GM18858 (cell line): Measurements from ENCODE around the gene COL9A3.
A peak's percentile ranks its signal among the peaks of the same experiment; 100 is the strongest.

ENCODE experiments used
- ATAC-seq: cut with Tn5 transposase; IDR thresholded peaks from one replicate; pipeline ENCODE4 v1.9.1; 2021; ENCODE audit not compliant: unreplicated experiment

The COL9A3 gene

DNA sequence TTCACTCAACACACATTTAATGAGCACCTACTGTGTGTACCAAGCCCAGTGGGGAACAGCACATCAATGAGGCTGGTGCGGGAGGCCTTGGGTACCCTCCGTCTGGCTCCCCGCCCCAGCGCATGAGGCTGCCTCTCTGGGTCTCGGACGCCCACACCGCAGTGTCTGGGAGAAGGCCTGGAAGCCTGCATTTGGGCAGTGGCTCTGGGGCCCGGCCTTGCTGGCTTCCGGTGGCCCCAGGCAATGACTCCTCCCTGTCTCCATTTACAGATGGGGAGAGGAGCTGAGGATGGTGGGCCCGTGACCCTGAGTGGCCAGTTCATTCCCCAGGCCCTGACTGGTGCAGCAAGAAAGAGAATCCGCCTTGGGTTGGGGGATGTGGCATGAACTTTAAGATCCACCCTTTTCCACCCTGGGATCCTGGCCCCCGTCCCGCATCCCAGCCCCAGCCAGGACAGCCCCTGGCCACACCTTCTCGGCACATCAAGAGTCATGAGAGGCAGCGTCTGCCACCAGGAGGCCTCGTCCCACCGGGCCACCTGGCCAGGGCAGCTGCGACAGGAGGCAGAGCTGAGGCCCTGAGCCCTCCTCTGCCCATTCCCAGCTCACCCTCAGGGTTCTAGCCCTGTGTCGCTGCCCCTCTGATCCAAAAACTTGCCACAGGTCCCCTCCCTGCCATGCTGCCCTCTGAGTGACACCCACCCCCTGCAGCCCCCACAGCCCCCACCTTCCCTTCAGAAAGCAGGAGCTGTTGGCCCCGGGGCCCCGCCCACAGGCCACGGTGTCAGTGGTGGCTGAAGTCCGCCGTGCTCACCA lies 38.0 kb upstream of the COL9A3 start:
- ATAC-seq: no peak

DNA sequence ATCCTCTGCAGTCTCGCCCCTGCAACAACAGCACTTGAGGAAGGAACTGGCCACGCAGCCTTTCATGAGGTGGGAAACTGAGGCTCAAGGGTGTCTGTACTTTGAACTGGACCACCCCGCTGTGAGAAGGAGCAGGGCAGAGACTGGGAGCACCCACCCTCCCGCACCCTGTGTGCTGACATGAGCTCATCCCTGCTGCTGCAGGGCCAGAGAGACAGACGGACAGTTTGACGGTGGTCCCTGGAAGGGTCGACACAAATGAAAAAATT lies 37.5 kb upstream of the COL9A3 start:
- ATAC-seq: no peak

DNA sequence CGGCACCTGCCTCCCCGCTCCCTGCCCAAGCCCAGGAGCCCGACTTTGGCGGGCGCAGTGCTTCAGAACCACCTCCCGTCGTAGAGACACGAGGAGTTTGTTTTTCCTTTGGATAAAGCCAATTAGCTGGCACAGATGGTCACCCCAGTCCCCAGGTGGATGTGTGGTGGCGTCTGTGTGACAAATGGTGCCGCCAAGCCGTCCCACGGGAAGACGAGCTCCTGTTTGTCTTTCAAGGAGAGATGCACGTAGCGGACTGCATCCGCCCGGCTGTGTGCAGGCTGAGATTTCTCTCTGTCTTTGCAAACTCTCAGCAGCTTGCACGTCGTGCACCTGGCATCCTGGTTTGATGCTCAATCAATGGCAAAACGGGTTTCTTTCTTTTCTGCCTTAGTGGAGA lies 36.6 kb upstream of the COL9A3 start:
- ATAC-seq: no peak

DNA sequence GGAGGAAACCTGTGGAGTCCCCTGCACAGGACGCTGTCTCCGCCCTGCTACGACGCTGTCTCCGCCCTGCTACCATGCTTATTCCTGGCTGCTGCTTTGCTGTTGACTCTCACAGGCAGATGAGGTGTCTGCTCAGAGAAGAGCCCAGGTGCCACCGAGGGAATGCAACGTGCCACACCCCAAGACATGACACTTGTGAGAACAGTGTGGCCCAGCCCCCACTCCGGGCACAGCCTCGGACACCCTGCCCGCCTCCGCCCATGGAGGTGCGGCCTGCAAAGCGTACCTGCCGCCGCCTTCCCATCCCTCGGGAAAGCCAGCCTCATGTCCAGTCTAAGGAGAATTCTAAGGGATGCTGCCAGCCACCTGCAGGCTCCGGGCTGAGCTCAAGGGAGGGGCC lies 36.2 kb upstream of the COL9A3 start:
- no peak for ATAC-seq

DNA sequence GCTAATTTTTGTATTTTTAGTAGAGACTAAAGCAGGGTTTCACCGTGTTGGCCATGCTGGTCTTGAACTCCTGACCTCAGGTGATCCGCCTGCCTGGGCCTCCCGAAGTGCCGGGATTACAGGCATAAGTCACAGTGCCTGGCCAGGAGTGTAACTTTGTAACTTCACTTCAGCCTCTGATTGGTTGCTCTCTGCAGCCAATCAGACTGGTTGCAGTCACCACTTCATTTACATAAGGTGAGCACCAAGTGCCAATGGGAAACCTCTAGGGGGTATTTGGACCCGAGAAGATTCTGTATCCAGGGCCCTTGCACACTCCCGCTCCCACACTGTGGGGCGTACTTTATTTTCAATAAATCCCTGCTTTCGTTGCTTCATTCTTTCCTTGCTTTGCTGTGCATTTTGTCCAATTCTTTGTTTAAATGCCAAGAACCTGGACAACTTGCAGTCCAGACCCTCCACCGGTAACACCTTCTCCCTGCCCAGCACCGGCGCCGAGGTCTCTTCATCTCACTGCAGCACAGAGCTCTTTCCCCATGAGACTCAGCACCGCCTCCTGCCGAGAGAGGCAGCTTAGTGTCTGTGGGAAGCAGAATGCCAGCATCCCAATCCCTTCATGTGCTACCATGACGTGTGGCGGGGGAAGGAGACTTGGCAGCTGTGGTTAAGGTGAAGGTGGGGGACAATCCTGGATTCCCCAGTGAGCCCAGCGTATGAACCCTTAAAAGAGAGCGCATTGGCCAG lies 34.5 kb upstream of the COL9A3 start:
- ATAC-seq: no peak

DNA sequence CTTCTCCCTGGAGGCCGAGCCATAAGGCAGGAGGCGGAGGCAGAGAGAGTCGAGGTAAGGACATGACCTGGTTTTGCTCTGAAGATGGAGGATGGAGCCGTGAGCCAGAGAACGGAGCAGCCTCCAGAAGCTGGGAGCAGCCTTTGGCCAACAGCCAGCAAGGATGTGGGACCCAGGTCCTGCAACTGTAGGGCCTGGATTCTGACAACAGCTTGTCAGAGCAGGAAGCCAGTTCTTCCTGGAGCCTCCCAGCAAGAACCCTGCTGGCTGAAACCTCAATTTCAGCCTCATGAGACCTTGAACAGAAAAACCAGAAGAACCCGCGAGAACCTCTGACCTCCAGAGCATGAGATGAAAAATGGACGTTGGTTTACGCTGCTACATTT lies 34.0 kb upstream of the COL9A3 start:
- ATAC-seq: no peak

DNA sequence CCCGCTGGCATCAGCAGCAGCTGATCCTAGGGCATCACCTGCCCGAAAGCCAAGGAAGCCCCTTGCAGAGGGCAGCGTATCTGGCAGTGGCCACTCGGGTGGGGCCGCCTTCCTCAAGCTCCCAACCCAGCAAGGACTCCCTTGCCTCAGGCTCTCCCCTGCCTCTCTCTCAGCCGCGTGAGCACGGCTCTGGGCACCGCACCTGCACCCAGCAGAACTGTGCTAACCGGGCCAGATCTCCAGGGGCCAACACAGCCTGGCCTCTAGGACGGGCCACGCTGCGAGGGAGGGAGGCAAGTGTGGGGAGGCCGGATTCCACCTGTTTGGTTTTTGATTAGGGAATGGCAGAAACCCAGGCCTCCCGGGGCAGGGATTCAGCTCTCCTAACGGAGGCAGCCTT lies 32.4 kb upstream of the COL9A3 start:
- no peak for ATAC-seq

DNA sequence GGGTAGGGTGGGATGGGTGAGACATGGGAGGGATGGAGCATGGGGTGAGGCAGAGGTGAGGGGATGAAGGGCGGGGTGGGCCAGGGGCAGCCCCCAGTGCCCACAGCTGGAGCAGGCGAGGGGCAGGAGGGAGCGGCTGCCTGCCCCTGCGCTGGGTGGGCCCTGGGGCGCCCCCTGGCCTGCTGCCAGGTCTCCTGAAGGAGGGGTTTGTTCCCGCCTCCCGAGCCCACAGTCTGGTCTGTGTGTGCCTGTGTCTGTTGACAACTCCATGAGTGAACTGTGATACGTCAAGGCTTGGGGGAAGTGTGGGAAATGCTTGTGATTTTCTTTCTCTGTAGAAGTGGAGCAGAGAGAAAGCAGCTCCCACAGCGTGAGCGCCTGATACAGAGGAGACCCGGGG lies 31.5 kb upstream of the COL9A3 start:
- ATAC-seq: no peak

DNA sequence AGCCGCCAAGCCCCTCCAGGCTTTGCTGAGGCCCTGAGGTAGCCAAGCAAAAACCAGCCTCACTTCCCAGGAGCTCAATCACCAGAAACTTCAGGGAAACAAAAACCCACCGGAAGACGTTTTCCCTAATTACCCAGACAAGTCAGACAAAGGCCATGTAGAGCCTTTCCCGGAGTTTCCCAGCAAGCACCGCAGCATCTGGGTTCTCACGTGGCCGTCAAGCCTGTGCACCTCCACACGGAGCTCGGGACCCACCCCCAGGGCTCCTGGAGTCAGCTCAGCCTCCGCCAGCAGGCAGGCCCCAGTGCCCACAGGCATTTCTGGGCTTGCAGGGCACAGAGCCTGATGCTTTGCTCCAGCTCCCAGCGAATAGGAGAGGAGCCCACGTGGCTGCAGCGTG lies 30.7 kb upstream of the COL9A3 start:
- no peak for ATAC-seq

DNA sequence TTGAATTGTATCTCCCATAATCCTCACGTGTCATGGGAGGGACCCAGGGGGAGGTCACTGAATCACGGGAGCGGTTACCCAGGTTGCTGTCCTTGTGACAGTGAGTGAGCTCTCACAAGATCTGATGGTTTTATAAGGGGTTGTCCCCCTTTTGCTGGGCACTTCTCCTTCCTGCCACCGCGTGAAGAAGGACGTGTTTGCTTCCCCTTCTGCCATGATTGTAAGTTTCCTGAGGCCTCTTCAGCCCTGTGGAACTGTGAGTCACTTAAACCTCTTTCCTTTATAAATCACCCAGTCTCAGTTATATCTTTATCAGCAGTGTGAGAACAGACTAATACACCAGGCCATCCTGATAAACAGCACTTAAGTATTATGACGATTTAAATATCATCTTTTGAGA lies 29.5 kb upstream of the COL9A3 start:
- no peak for ATAC-seq

DNA sequence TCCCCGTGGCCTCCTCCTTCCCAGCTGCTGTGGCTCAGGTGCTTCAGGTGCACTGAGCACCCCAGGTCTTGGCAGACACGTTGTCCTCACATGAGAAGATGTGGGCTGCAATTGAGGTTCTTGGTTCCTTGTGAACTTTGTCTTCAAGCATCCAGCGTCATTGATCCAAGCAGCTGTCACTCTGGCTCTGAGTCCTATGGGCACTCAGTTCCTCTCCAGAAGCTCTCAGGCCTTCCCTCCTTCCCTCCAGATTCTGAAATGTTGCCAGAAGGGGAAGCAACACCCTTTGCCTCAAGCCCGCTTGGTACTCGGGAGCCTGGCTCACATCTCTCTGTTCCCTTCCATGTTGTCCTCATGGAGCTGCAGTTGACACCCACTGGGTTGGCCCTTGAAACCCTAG lies 29.0 kb upstream of the COL9A3 start:
- no peak for ATAC-seq

DNA sequence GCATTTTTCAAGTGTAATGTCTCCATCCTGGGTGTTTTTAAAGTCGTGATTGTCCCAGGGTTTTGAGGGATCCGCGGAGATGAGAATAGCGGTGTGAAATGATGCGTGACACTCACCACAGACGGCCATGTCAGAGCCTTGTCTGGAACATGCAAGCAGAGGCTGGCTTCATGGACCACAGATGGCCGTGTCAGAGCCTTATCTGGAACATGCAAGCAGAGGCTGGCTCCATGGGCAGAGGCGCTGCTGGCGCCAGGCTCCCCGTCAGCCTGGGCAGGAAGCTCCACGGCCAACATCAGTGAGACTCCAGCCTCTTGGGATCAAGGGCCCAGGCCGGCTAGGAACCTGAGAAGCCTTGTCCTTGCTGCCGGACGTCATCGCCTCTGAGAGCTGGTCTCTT lies 28.2 kb upstream of the COL9A3 start:
- no peak for ATAC-seq

DNA sequence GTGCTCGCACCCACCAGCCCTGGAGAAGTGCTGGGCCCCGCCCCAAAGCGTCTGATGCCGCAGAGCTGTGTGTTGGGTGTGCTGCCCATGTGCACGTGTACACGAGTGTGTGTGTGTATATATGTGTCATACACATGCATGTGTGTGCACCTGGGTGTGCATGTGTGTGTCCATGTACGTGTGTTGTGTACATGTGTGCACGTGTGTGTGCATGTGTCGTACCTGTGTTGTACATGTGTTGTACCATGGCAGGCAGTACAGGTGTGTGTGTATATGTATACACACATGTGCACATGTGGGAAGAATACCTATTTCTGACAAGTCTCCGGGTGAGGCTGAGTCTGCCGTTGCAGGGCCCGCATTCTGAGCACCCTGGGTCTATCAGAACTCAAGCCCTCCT lies 26.8 kb upstream of the COL9A3 start:
- no peak for ATAC-seq

DNA sequence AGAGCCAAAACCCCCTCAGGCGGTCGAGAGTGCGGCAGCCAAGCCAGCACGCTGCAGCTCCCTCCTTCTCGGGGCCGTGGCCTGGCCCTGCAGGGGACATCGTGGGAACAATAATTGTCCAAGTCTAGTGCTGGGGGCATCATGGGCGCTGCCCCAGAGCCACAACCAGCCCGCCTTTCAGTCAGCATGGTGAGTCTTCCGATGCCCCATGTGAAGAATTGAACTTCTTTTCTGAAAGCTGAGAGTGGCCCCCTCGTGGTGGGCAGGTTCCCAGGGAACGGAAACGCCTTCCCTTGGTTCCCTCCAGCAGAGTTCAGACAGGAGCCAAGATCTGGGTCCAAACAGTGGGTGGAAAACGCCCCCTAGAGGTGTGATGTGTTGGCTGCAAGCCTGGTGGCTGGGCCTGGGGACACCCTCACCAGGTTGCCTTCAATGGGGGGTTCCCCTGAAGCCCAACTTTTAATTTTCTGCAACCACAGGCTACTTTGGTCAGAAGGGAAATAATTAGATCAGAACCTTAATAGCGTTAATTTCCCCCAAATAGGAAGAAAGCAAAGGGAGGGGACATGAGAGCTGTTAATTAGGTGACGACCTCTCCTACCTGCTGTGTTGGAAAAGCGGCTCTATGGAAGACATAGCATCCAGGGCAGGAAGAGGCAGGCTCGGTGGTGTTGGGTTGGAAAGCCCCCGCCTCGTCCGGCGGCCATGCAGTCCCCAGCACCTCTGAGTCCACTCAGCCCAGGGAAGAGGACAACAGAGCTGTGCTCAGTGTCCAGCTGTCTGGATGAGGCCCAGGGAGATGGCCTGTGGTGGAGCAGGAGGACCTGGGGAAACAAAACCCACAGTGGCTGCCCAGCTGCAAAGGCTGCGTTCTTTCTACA lies 25.3 kb upstream of the COL9A3 start:
- ATAC-seq: no peak

DNA sequence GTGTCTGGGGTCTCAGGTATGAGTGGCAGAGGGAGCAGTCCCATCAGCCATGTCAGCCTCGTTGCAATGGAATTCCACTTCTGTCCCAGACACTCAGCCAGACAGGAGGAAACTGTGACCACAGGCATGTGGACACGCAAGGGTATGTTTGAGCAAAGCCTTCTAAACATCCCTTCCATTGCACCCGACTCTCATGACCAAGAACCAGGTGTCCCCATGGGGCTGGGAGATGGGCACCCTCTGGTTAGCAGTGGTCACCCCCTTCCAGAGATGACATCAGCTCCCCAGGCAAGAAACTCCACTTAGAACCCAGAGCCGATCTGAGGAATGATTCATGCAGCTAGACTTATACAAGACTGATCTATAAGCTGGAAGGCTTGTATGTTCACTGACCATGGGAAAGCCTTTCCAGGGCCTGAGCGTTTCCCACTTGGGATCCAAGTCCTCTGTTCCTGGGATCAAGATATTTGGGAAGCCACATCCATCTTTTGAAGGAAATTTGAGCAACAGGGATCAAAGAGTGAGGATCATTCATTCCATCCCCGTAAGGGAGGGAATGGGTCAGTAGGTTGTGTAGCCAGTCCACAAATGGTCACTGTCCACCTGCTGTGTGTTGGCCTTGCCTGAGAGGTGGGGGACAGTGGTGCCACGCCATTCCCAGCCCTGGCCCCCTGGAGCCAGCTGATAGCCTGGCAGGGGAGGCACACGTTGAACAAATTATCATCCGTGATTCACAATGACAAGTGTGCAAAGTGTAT lies 24.5 kb upstream of the COL9A3 start:
- no peak for ATAC-seq

DNA sequence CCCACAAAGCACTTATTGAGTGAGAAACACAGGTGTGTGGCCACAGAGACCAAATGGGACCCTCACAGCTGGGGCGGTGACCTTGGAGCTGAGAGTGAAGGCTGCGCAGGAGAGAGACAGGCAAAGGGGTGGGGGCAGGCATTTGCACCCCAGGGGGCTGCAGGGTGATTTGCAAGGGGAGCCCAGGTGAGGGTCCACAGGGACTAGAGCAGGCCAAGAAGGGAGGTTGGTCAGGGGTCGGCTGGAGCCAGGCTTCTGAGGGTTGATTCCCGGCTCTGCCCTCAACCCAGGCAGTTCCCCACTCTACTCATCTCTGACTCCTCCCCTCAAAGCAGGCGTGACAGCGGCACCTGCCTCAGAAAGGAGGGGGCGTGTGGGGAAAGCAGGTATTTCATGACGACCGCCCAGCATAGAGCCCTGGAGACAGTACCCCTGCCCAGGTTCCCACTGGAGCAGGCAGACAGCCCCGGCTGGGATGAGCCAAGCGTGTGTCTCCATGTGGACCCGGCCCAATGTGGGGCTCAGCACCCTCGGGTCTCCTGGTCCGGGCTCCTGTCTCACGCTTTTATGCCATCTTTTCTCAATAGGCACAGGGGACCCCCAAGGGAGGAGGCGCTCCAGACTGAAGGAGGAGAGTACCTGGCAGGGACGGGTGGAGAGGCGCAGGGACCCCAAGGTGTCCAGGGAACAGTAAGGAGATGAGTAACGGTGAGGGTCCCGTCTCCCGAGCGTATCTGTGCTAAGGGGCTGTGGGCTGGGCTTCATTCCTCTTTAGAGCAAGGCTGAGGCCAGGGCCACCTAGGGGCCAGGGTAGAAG lies 23.7 kb upstream of the COL9A3 start:
- no peak for ATAC-seq

DNA sequence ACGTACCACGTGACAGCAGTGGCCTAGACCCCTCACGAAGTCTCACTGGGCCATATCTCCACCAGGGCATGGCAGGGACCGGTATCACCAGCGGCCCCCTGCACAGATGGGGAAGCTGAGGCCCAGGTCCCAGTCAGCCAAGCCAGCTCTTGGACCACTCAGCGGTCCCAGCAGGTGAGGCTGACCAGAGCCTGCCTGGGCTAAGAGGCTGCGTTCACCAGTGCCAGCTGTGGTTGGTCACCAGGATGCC lies 23.2 kb upstream of the COL9A3 start:
- no peak for ATAC-seq

DNA sequence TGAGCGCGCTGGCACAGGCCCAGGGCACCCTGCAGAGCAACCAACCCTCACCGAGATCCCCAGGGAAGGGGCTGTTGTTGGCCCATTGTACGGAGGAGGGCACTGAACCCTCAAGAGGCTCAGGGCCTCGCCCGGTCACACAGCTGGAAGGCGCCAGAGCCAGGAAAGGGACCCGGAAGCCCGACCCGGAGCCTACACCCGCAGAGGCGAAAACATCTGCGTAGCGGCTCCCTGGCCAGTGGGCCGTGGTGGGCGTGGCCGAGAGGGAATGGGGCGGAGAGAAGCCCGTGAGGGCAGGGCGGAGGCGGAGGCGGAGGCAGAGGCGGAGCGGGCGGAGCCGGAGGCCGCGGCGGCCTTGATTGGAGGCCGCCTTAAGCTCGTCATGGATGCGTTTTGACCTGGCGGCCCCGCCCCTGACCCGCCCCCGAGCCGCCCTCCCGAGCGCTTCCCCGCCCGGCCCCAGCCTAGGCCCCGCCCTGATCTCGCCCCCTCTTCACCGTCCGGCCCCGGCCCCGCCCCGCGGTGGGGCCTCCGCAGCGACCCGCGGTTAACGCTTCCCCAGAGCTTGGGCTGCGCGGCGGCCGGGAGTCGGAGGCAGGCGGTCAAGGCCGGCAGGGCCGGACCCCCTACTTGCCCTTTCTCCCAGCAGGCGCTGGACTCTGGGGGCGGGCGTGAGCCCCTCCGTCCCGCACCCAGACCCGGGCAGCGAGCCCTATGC lies 22.7 kb upstream of the COL9A3 start:
- peak; percentile 48 for ATAC-seq

DNA sequence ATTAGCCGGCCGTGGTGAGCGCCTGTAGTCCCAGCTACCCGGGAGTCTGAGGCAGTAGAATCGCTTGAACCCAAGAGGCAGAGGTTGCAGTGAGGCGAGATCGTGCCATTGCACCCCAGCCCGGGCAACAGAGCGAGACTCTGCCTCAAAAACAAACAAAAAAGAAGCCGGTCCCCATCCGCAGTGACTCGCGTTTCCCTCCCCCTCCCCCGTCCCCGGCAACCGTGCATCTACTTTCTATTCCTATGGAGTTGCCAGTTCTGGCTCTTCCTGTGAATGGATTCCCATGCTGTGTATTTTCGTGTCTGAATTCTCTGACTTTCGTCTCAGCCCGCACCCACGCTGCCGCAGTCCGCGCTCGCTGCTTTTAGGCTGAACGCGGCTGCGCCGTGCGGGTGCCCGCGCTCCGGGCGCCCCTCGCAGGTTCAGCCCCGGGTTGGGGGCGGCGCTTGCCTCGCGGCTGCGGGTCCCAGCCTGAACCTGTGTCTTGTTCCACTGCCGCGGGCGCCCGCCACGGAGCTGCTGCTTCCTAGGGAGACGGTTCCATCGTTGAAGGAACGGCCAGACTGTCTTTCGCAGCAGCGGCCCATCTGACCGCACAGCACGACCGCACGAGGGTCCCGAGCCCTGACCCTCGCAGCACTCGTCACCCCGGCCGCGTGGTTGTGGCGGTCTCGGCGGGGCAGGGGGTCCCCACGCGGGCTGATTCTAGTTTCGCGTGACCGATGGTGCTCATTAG lies 21.7 kb upstream of the COL9A3 start:
- no peak for ATAC-seq
